Measurements from ENCODE around the gene AACS. TPM values are rescaled to one million over a fixed set of nuclear protein-coding genes. Genes with fewer than 3 reads are reported as not detected.

The AACS gene
- polyA plus RNA-seq, 3 donors, result 4.7 to 7.9 (median 5.1) TPM

GRCh38 chr12:125097427-125097826 is 32.2 kb downstream of the AACS start:
- peaks cover 13 to 18% of the 10 kb centered on the region in 2 donors for H3K36me3 Mint-ChIP-seq
- H3K36me3 ChIP-seq (replicated peaks in 1 of 2; ENCODE audit: control insufficient read depth in 1 of 2, insufficient read depth in 2 of 2, low read length in 2 of 2), result peaks cover 2 to 3% of the 10 kb centered on the region in 2 donors
- H3K27ac Mint-ChIP-seq, result no peak overlapping the region
- H2AFZ ChIP-seq (ENCODE audit: insufficient read depth, low read depth, low read length, poor library complexity, severe bottlenecking), result no peak overlapping the region
- no peaks in the 10 kb centered on the region for H3K4me1 Mint-ChIP-seq
- no peak for DNase-seq
- no peaks in the 10 kb centered on the region for H3K79me2 ChIP-seq (ENCODE audit: insufficient read depth, low read length)
- no peaks in the 10 kb centered on the region for H3K27me3 ChIP-seq (ENCODE audit: control insufficient read depth in 2 of 2, insufficient read depth in 2 of 2, low read length in 2 of 2)
- peaks cover 0 to 2% (median 0%) of the 10 kb centered on the region in 7 donors for H3K9me3 Mint-ChIP-seq
- WGBS (ENCODE audit: insufficient coverage), result 67% methylated on average over 6 of the region's 12 CpGs
- no peak overlapping the region for H3K4me3 Mint-ChIP-seq
- no peaks in the 10 kb centered on the region for H3K9me3 ChIP-seq (replicated peaks in 1 of 2; ENCODE audit: control insufficient read depth in 1 of 2, insufficient read depth in 1 of 2, low read length in 2 of 2)
- intact Hi-C loops (cut with micrococcal nuclease), result no loop called here
- no peak overlapping the region for H3K4me3 ChIP-seq (replicated peaks in 1 of 3; ENCODE audit: low read depth in 2 of 3, low read length in 3 of 3)
- no peak overlapping the region for H3K4me2 ChIP-seq (replicated peaks; ENCODE audit: extremely low read depth, low read length, poor library complexity, severe bottlenecking)
- no peaks in the 10 kb centered on the region for H3K4me1 ChIP-seq (ENCODE audit: control insufficient read depth in 1 of 2, insufficient read depth in 2 of 2, low read length in 2 of 2)
- H4K20me1 ChIP-seq (ENCODE audit: insufficient read depth, low read length), result no peaks in the 10 kb centered on the region
- no peak overlapping the region for H3K27ac ChIP-seq (ENCODE audit: low read depth in 1 of 2, low read length in 2 of 2)
- peaks cover 3 to 13% (median 3%) of the 10 kb centered on the region in 3 donors for H3K27me3 Mint-ChIP-seq (ENCODE audit: low read depth in 3 of 3)
- no peak overlapping the region for H3K9ac ChIP-seq (ENCODE audit: insufficient read depth, low read length, poor library complexity, severe bottlenecking)
- TF ChIP-seq, protein P1, sequence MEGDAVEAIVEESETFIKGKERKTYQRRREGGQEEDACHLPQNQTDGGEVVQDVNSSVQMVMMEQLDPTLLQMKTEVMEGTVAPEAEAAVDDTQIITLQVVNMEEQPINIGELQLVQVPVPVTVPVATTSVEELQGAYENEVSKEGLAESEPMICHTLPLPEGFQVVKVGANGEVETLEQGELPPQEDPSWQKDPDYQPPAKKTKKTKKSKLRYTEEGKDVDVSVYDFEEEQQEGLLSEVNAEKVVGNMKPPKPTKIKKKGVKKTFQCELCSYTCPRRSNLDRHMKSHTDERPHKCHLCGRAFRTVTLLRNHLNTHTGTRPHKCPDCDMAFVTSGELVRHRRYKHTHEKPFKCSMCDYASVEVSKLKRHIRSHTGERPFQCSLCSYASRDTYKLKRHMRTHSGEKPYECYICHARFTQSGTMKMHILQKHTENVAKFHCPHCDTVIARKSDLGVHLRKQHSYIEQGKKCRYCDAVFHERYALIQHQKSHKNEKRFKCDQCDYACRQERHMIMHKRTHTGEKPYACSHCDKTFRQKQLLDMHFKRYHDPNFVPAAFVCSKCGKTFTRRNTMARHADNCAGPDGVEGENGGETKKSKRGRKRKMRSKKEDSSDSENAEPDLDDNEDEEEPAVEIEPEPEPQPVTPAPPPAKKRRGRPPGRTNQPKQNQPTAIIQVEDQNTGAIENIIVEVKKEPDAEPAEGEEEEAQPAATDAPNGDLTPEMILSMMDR (IDR thresholded peaks at IDR 0.05), result no peak

DNA sequence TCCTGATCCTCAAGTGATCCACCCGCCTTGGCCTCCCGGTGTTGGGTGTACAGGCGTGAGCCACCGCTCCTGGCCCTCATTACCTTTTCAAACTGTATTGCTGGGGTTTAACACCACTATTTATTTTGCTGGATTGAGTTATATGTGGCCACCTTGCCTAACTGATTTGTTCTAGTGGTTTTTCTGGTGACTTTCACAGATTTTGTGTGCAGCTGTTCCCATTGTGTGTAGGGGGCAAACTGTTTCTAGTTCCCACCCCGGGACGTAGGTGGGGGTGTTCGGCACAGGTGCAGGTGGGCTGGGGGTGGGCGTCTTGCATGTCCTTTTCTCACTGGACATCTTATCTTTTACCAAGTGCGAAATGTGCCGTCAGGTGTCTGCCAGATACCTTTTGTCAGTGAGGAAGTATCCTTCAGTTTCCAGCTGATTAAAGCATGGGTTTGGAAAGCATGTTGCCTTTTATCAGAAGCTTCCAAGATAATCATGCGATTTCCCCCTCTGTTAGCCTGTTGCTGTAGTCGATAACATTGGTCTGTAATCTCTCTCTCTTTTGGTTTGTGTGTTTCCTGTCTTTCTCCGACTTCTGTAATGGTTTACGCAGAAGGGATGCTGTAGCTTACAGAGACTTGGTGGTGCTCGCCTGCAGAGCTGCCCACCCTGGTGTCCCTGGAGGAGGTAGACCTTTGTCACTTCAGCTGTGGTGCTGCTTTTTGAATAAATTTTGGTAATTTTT is 33.6 kb downstream of the AACS start:
- H3K36me3 ChIP-seq (replicated peaks in 1 of 2; ENCODE audit: control insufficient read depth in 1 of 2, insufficient read depth in 2 of 2, low read length in 2 of 2), result peaks cover 4 to 14% of the 10 kb centered on the region in 2 donors
- no peak for DNase-seq
- peaks cover 0 to 2% (median 0%) of the 10 kb centered on the region in 7 donors for H3K9me3 Mint-ChIP-seq
- TF ChIP-seq, protein P1 (IDR thresholded peaks at IDR 0.05), result no peak
- H3K27me3 ChIP-seq (ENCODE audit: control insufficient read depth in 2 of 2, insufficient read depth in 2 of 2, low read length in 2 of 2), result no peaks in the 10 kb centered on the region
- no peaks in the 10 kb centered on the region for H3K79me2 ChIP-seq (ENCODE audit: insufficient read depth, low read length)
- no peaks in the 10 kb centered on the region for H3K4me1 Mint-ChIP-seq
- H3K36me3 Mint-ChIP-seq, result peaks cover 22 to 23% of the 10 kb centered on the region in 2 donors
- no peak overlapping the region for H3K27ac Mint-ChIP-seq
- no peak overlapping the region for H3K9ac ChIP-seq (ENCODE audit: insufficient read depth, low read length, poor library complexity, severe bottlenecking)
- no peaks in the 10 kb centered on the region for H3K4me1 ChIP-seq (ENCODE audit: control insufficient read depth in 1 of 2, insufficient read depth in 2 of 2, low read length in 2 of 2)
- no peak overlapping the region for H3K4me3 Mint-ChIP-seq
- H3K9me3 ChIP-seq (replicated peaks in 1 of 2; ENCODE audit: control insufficient read depth in 1 of 2, insufficient read depth in 1 of 2, low read length in 2 of 2), result no peaks in the 10 kb centered on the region
- 0% methylated on average over 1 of the region's 15 CpGs for WGBS (ENCODE audit: insufficient coverage)
- H3K27ac ChIP-seq (ENCODE audit: low read depth in 1 of 2, low read length in 2 of 2), result no peak overlapping the region
- no peak overlapping the region for H3K4me3 ChIP-seq (replicated peaks in 1 of 3; ENCODE audit: low read depth in 2 of 3, low read length in 3 of 3)
- H3K4me2 ChIP-seq (replicated peaks; ENCODE audit: extremely low read depth, low read length, poor library complexity, severe bottlenecking), result no peak overlapping the region
- intact Hi-C loops (cut with micrococcal nuclease), result no loop called here
- no peaks in the 10 kb centered on the region for H4K20me1 ChIP-seq (ENCODE audit: insufficient read depth, low read length)
- H3K27me3 Mint-ChIP-seq (ENCODE audit: low read depth in 3 of 3), result peaks cover 3 to 13% (median 3%) of the 10 kb centered on the region in 3 donors
- no peak overlapping the region for H2AFZ ChIP-seq (ENCODE audit: insufficient read depth, low read depth, low read length, poor library complexity, severe bottlenecking)
